HG03280 (cell line): Measurements from ENCODE around the gene MAP2K5.

Experiments
- ATAC-seq: cut with Tn5 transposase; IDR thresholded peaks from one replicate; pipeline ENCODE4 v1.9.1; 2021; ENCODE audit warnings: mild to moderate bottlenecking, moderate library complexity; ENCODE audit not compliant: unreplicated experiment

Gene MAP2K5

DNA sequence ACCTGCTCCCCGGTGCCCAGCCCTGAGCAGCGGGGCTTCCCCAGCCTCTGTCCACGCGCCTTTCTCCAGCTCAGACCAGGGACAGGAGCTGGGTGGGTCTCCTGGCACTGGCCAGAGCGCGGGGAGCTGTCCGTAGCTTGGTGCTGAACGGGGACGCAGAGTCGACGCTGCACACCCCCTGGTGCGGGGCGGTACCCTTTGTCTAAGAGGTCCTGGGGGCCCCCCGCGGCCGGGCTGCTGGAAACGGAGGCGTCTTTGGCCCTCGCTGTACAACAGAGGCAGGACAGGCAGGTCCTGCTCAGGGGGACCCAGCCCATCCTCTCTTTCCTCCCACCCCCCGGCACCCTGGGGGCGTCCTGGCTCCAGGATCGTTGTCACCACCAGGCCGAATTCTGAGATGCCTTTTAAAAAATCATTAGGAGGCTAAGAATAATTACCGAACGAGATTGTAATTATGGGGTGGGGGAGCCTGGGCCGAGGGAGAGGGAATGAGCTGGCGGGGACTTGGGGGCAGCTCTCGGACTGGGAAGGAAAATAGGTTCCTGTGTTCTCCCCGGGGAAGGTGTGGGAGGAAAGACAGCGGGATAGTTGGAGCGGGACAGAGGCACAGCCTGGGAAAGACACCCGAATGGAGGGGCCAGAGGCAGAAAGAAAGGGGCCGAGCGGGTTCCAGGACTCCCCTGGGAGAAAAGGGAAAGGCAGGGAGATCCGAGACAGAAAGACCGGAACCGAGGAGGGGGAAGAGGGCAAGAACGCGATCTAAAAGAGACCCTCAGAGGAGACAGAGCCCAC is 278.7 kb downstream of the MAP2K5 start:
- no peak for ATAC-seq

DNA sequence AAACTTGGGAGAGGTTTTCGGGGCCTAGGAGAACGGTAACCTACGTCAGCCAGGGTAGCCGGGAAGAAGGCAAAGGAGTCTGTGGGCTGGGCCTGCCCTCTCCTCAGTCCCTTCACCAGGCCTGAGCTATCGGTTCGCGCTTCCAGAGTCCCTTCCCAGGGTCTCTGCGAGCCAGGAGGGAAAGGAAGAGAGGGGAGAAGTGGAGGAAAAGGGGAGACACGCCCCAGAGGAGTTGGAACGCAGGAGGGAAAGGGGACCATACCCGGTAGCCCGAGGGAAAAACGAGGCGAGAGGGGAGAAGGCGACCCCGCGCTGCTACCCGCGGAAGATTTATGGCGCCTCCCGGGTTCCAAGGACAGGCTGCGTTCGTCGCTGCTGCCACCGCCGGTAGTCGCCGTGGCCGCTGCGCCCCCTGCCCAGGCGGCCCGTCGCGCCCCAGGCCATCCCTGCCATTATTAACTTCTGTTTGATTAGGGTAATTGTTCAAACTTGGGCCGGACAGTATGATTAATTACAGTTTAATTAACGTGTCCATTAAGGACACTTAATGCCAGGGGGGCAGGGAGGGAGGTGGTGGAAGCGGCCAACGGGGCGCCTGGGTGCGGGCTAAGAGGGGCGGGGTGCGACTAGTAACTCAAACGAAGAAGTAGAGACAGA is 279.4 kb downstream of the MAP2K5 start:
- no peak for ATAC-seq

DNA sequence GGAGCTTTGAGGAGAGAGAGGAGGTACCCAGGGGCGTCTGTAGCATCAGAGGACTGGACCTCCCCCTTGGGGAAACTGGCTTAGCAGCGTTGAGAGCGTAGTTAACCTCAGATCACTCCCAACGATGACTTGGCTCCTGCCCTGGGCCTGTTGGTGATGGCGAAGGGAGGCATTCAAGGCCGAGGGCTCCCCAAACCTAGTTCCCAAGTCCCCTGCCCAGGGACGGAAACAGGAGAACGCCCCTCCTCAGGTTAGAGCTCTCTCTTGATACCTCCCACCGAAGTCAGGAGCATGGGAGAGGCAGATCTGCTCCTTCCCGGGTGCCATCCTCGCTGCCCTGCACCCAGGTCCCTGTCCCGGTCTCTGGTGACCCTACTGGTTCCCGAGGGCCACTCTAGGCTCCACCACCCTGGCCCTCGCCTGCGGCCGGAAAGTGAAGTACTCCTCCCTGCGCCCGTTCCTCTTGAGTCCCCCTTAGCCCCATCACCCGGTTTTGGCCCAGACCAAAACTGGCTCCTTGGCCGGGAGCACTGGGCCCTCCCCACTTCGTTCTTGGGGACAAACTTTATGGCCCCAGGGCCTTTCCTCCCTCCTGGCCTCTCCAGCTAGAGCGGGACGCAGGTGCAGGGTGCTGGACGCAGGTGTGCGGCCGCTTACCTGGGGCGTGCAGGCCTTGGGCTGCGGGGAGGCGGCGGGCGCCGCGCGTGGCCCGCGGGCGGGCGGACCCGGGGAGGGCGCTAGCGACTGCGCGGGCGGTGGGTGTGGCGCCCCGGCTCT is 280.2 kb downstream of the MAP2K5 start:
- ATAC-seq, result no peak

DNA sequence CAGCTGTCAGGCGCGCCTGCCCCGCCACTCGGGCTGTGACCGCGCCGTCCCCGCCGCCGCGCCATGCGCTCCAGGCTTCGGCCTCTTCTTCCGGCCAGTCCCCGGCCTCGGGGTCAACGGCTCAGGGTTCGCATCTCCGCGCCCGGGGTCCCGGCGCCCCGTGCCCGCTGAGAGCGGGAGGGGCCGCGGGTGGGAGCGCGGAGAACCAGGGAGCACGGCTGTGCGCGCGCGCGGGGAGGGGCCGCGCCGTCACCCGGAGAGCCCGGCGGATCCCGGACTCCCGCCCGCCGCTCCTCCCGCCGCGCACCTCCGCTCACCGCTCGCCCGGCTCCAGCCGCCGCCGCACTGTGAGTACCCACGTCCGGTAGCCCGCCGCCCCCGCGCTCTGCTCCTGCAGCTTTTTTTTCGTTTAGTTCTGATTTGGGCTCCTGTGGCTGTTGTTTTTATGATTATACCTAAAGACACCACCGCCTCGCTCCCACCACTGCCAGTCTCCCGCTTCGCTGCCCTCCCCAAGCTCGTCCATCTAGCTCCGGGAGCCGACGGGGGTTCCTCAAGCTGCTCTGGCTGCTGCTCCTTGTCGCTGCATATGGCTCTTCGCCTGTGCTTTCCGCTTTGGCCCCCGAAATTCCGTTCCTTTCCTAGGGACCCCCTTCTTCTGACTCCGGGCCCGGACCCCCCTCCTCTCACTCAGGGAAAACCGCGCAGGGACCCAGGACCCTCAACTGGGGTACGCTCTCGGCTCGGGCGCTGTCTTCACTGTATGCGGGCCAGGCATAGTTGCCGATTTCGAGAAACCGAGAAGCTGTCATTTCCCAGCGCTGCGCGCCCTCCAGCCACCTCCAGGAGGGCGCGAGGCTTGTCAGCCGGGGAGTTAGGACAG is 281.1 kb downstream of the MAP2K5 start:
- ATAC-seq, result no peak

DNA sequence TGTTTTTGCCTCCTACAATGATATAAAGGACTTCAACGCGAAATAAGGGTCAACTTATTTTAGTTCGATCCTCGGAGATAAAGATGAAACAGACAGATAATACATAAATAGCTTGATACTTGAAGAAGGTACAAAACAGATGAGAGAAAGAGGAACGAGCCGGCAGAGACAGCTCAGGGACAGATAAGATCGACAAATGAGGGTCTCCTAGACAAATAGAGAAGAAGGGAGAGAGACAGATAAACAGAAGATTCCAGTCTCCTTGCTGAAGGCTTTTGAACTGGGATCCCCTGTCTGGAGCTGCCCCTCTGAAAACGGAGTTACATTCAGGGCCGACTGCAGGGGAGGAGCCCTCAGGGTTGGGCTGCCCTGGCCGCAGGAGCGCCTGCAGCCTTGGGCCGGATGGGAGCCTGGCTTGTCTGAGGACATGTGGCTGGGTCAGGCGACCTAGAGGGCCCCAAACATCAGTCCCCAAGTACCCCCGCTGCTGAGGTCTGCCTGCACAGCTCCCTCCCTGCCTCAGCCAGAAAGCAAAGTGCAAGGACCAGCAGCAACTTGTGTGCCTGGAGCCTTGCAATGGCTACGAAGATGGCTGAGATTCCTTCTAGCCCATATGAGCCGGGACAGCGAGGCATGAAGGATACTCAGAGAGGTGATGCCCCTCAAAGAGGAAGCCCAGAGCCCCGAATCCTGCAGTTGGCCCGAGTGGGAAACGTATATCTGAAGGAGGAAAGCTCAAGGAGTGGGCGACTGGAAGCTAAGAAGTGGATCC is 281.9 kb downstream of the MAP2K5 start:
- no peak for ATAC-seq

DNA sequence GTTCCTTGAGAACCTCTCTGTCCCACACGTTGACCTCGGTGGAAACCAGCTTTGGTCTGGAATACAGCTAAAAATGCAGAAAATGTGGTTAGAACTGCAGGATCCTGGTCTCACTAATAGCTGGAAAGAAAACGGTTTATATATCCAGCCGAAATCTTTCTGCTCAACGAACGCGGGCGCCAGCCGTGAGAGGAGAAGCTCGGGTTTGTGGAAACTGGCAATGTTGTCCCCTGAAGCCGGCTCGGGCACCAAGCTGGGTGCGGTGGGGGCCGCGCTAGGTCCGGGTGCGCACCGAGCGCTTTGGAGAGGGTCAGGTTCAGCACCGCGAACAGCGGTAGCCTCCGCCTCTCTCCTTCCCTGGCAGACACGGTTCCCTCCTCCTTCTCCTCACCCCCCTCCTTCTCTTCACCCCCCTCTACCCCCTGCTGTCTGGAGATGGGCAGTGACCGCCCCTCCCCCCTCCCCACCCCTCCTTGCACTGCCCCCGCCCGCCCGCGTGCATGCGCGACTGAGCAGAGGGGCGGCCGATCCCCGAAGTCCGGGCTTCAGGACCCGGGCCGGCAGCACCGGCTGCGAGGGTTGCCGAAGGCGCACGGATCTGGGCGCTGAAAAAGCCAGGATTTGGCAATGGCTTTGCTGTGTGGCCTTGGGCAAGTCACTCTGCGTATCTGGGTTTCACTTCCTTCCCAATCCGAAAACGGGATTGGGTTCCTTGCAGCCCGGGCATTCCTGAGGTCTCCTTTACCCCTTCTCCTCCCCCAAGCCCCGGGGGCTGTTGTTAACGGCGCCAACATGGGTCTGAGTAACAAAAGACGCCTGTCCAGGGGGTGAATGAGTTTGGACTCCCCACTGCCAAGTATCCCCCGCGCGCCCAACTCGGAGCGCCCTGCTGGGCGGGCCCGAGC is 282.7 kb downstream of the MAP2K5 start, which contains the start of gene SKOR1:
TSS of gene SKOR1 (plus strand) at position 534 of the 905 bp plus-strand sequence. CDS start at position 628, 94 bp downstream.
- ATAC-seq, result no peak

DNA sequence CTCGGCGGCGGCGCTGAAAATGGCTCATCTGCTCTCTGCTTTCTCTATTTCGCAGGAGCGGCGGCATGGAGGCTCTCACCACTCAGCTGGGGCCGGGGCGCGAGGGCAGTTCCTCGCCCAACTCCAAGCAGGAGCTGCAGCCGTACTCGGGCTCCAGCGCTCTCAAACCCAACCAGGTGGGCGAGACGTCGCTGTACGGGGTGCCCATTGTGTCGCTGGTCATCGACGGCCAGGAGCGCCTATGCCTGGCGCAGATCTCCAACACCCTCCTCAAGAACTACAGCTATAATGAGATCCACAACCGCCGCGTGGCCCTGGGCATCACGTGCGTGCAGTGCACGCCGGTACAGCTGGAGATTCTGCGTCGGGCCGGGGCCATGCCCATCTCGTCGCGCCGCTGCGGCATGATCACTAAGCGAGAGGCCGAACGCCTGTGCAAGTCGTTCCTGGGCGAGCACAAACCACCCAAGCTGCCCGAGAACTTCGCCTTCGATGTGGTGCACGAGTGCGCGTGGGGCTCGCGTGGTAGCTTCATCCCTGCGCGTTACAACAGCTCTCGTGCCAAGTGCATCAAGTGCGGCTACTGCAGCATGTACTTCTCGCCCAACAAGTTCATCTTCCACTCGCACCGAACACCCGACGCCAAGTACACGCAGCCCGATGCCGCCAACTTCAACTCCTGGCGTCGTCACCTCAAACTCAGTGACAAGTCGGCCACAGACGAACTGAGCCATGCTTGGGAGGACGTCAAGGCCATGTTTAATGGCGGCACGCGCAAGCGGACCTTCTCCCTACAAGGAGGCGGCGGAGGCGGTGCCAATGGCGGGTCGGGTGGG is 283.6 kb downstream of the MAP2K5 start:
- ATAC-seq, result no peak

DNA sequence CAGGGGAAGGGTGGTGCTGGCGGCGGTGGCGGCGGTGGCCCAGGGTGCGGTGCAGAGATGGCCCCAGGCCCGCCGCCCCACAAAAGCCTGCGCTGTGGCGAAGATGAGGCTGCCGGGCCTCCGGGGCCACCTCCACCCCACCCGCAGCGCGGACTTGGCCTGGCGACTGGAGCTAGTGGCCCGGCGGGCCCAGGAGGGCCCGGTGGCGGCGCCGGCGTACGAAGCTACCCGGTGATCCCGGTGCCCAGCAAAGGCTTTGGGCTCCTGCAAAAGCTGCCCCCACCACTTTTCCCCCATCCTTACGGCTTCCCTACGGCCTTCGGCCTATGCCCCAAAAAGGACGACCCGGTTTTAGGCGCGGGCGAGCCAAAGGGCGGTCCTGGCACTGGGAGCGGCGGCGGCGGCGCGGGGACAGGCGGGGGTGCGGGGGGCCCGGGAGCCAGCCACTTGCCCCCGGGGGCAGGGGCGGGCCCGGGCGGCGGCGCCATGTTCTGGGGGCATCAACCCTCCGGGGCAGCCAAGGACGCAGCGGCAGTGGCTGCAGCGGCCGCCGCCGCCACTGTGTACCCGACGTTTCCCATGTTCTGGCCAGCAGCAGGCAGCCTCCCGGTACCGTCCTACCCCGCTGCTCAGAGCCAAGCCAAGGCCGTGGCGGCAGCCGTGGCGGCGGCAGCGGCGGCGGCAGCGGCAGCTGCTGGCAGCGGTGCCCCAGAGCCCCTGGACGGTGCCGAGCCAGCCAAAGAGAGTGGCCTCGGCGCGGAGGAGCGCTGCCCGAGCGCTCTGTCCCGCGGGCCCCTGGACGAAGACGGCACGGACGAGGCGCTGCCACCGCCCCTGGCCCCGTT is 284.4 kb downstream of the MAP2K5 start:
- ATAC-seq, result no peak

DNA sequence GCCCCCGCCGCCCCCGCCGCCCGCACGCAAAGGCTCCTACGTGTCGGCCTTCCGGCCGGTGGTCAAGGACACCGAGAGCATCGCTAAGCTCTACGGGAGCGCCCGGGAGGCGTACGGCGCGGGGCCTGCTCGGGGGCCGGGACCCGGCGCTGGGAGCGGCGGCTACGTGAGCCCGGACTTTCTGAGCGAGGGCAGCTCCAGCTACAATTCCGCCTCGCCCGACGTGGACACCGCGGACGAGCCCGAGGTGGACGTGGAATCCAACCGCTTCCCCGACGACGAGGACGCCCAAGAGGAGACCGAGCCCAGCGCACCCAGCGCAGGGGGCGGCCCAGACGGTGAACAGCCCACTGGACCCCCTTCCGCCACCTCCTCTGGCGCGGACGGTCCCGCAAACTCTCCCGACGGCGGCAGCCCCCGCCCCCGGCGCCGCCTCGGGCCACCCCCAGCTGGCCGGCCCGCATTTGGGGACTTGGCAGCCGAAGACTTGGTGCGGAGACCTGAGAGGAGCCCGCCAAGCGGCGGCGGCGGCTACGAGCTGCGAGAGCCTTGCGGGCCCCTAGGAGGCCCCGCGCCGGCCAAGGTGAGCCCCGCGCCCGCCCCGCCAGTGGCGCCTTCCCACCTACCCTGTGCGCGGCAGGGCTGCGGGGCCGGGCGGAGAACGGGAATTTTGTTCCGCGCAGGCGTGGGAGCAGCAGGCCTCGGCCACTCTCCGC is 285.2 kb downstream of the MAP2K5 start:
- ATAC-seq, result no peak

DNA sequence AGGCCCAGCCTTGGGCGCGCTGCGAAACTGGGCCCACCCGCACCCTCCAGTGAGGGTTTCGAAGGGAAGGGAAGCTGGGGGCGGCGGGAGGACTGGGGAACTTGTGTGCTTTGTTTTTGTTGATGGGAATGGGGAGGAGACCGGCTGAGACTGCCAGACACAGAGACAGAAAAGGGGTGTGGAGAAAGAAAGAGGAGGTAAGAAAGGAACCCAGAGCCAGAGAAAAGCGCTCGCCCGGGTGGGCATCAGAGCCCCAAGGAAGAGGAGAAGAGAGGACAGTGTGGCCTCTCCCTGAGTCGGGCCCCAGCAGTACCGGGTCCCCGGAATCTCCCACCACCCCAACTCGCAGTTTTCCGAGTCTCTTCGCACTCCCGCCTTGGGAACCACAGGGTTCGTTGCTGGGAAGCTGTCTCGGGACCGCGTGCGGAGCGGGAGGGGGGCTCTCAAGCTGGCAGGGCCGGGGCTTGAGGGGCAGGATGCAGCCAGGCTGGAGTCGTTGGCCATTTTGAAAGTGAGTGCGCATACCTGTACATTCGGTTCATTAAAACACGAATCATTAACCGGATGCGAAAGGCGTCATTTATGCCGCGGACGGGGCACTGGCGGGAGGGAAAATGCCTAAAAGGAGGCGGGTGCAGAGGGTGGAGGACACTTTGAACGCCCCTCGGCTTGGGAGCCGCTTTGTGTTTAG is 285.9 kb downstream of the MAP2K5 start:
- ATAC-seq, result no peak

DNA sequence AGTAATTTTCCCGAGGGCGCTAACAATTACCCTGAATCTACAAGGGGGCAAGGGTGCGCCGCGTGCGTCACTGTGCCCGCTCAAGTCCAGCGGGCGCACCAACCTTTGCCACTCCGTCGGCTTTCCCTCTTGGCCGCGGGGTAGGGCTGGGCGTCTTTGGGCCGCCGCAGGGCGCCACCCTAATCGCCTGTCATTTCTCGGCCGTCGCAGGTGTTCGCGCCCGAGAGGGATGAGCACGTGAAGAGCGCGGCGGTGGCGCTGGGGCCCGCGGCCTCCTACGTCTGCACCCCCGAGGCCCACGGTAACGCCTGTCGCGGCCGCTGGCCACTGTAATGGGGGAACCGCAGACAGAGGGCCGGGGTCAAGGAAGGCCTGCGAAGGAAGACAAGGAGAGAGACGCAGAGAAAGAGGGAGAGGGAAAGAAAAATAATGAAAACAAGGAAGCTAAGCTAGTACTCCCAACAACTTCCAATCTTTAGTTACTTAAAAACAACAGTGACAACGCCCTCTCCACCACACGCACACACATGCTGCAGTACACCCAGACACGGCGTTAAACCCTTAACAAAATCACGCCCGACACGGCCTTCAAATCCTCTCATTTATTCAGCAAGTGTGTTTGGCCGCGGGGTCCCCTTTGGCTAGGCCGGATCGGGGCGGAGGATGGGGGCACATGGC is 286.6 kb downstream of the MAP2K5 start:
- ATAC-seq, result no peak

DNA sequence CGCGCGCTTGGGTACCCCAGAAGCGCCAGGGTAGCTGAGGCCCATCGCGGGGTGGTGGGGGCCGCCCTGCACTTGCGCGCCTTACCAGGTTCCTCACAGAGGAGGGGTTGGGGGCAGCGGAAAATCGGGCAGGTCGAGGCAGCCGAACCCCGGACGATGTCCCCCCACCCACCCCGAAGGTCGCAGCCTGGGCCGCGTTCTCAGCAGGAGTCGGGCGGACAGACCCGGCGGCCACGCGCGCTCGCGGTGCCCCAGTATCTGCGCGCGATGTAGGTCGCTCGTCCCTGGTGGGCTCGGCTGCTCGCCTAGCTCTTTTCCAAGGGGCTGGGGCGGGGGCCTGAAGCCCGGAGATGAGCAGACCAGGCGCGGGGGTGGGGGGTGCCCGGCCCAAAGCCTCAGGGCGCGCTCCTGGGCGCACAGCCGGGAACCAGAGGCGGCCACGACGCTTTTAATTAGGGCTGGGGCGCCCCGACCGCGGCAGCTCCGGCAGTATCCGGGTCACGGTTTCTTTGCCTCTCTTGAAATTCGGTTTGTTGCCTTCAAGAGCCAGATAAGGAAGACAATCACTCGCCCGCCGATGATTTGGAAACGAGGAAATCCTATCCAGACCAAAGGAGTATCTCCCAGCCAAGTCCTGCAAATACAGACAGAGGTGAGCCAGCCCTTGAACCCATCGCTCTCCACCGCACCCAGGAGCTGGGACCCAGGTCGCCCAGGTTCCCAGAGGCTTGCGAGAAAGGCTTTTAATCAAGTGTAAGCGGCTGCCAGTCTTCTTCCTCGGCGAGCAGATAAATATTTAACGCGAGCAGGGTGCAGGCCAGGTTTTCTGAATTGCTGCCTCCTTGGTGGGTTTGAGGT is 287.4 kb downstream of the MAP2K5 start:
- ATAC-seq, result no peak

DNA sequence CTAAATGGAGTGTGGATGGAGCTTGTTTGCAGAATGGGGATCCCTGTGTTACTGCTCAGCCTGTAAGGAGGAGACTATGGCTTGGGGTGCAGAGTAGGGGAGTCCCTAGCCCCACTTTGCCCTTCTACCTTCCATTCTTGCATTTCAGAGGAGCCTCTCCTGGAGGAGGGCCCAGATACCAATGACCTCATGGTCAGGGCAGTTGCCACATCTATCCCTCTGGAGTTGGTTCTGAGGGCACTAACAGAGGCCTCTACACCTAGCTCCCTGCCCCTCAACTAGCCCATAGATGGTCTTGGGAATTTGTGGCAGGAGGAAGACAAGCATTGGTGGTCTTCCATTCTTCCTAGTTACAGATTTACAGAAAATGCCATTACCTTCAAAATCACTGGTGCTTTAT is 288.9 kb downstream of the MAP2K5 start:
- no peak for ATAC-seq

DNA sequence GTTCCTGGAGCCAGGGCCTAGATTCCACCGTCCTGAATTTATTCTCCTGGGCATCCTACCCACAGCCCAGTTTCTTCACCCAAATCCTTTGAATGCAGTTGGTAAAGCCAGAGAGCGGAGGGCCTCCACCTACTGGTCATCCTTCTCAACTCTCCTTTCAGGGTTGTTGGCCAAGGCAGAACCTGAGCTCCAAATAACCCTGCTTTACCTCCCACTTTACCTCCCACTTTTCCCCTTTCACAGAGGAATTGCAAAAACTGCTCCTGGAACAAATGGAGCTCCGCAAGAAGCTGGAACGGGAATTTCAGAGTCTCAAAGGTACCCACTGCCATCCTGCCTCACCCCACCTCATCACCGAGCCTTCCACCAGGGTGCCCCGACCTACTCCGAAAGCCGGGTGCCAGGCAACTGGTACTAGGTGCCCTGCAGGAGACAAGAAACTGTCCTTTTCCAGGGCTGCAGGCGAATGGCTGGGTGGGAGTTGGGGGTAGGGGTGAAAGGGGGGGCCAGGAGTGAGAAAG is 289.6 kb downstream of the MAP2K5 start:
- no peak for ATAC-seq
